Stomach (tissue), 9 donors: ENCODE measurements around the gene ARSG. TPM values are rescaled to one million over a fixed set of nuclear protein-coding genes. Genes with fewer than 3 reads are reported as not detected.
"Not testable (repeated sequence)": the region's sequence is repeated elsewhere in the genome, so short reads cannot be mapped to it uniquely, and the experiment has no call there.

Experiments
- DNase-seq, 2 donors: peaks; one replicate each; pipeline versions ENCODE4 v3.0.0 to v3.0.0-alpha.2; 2013 to 2019
- H3K27ac ChIP-seq, 5 donors: fragments of 200-600 bp in 4 of 5; sonication (generic) in 4 of 5; one replicate each; pipeline ENCODE4 v1.5.1; 2013 to 2019; ENCODE audit warnings: mild to moderate bottlenecking in 1 of 5, moderate library complexity in 1 of 5
- H3K27me3 ChIP-seq, 3 donors: fragments of 200-600 bp; sonication (generic); one replicate each; pipeline ENCODE4 v1.5.1; 2017 to 2019; ENCODE audit warnings: mixed run types in 1 of 3
- H3K36me3 ChIP-seq, 4 donors: fragments of 200-600 bp; sonication (generic); 1 replicate in 3 of 4; 2 replicates in 1 of 4; pipeline ENCODE4 v1.5.1; 2016 to 2019
- H3K4me1 ChIP-seq, 4 donors: fragments of 200-600 bp; sonication (generic); one replicate each; pipeline ENCODE4 v1.5.1; 2016 to 2019
- H3K4me3 ChIP-seq, 4 donors: fragments of 200-600 bp; sonication (generic) in 3 of 4; one replicate each; pipeline ENCODE4 v1.5.1; 2016 to 2019; ENCODE audit warnings: mild to moderate bottlenecking in 1 of 4
- H3K9me3 ChIP-seq, 4 donors: fragments of 200-600 bp; sonication (generic); one replicate each; pipeline ENCODE4 v1.5.1; 2016 to 2019
- CTCF ChIP-seq, 7 experiments: fragments of 450-650 bp in 4 of 7; fragments of 200-600 bp in 3 of 7; sonication (generic) in 3 of 7; IDR thresholded peaks; one replicate each; pipeline ENCODE4 v1.5.1; 2016 to 2019; ENCODE audit warnings: antibody characterized with exemption in 7 of 7, control low read depth in 2 of 7, mild to moderate bottlenecking in 1 of 7
- EP300 ChIP-seq: sonication (generic); formaldehyde crosslinking; IDR thresholded peaks from one replicate; pipeline ENCODE4 v1.6.1; 2017; ENCODE audit warnings: antibody characterized with exemption
- POLR2A ChIP-seq, 4 donors: fragments of 450-650 bp; IDR thresholded peaks; one replicate each; pipeline ENCODE4 v1.6.1; 2016; ENCODE audit warnings: antibody characterized with exemption in 4 of 4, control low read depth in 2 of 4, mild to moderate bottlenecking in 1 of 4, moderate library complexity in 1 of 4
- POLR2AphosphoS5 ChIP-seq, 3 donors: sonication (generic); formaldehyde crosslinking; IDR thresholded peaks; one replicate each; pipeline ENCODE4 v1.6.1; 2016; ENCODE audit warnings: antibody characterized with exemption in 3 of 3
- WGBS, 5 donors: extraction: QIAGEN DNeasy Blood & Tissue Kit in 3 of 5; methylation state at CpG; one replicate each; pipeline versions ENCODE4 v1.1.5 to v1.1.7; 2013 to 2018; 5-methylcytosine and 5-hydroxymethylcytosine counted together
- intact Hi-C: fragments of 100-400 bp; cut with DNase I; formaldehyde crosslinking; loops from one replicate; pipeline ENCODE4 v1.15.1; 2023; ENCODE audit warnings: low total_unique reads
- polyA plus RNA-seq, 3 donors: library from polyadenylated mRNA; stranded (reverse); fragments of 200-250 nt; gene quantifications; one replicate each; pipeline ENCODE4 v1.2.3, GENCODE V29; 2013
- total RNA-seq, 5 donors: library from RNA; depleted of rRNA; stranded (reverse); fragments of >200 nt; gene quantifications; one replicate each; pipeline versions ENCODE4 v1.1.0 to v1.2.3, GENCODE V29; 2014 to 2016
- donor health status: healthy with polysubstance abuse.
- donor health status: Bipolar disorder and iron deficiency.
- donor health status: healthy.

ARSG gene
- total and polyA plus RNA-seq, 8 donors, result 0.45 to 74.7 (median 2.4) TPM

GRCh38 chr17:68260051-68260762 is 31.1 kb upstream of the ARSG start:
- no peaks in the 10 kb centered on the region for H3K27me3 ChIP-seq
- intact Hi-C loops, result loop anchor here (10.0 kb wide), 2 partner anchors 135 to 175 kb away; no protein-coding TSS in a partner anchor
- WGBS, 5 donors, result 53 to 62% (median 62%) methylated on average over 9 of the region's 9 CpGs
- no peak overlapping the region for H3K4me3 ChIP-seq
- TF ChIP-seq POLR2AphosphoS5 (IDR thresholded peaks at IDR 0.05) (no peak), POLR2A (IDR thresholded peaks at IDR 0.05) (no peak), EP300 (no peak), CTCF (IDR thresholded peaks at IDR 0.05) (no peak)
- DNase-seq, result no peak
- peaks cover 3 to 21% (median 20%) of the 10 kb centered on the region in 4 donors for H3K36me3 ChIP-seq
- H3K9me3 ChIP-seq, result no peaks in the 10 kb centered on the region
- peak overlapping the region in 1 of 5 donors; percentile 34 for H3K27ac ChIP-seq
- peaks cover 0 to 52% (median 27%) of the 10 kb centered on the region in 4 donors for H3K4me1 ChIP-seq

- not testable (repeated sequence) for DNase-seq, H3K36me3 ChIP-seq, H3K27ac ChIP-seq, H3K27me3 ChIP-seq, H3K4me3 ChIP-seq, H3K9me3 ChIP-seq
- WGBS, 5 donors, result 62 to 84% (median 72%) methylated on average over 2 of the region's 2 CpGs
- peaks cover 0 to 49% (median 22%) of the 10 kb centered on the region in 4 donors for H3K4me1 ChIP-seq
- intact Hi-C loops, result loop anchor here (10.0 kb wide), 2 partner anchors 132 to 172 kb away; no protein-coding TSS in a partner anchor
These were observed 28.8 kb upstream of the ARSG start for GRCh38 chr17:68262467-68262866.

- not testable (repeated sequence) for H3K9me3 ChIP-seq, H3K27ac ChIP-seq, H3K27me3 ChIP-seq, H3K36me3 ChIP-seq, H3K4me3 ChIP-seq
- peaks cover 0 to 48% (median 21%) of the 10 kb centered on the region in 4 donors for H3K4me1 ChIP-seq
- intact Hi-C loops, result loop anchor here (10.0 kb wide), 2 partner anchors 132 to 172 kb away; no protein-coding TSS in a partner anchor
- 10 to 12% (median 11%) methylated on average over 9 of the region's 9 CpGs for WGBS, 5 donors
- TF ChIP-seq CTCF (IDR thresholded peaks at IDR 0.05), result peak in 4 of 7 experiments; percentile 49 to 66 (median 50)
- peak in 1 of 2 donors; percentile 73 for DNase-seq
These were observed 28.1 kb upstream of the ARSG start for GRCh38 chr17:68263101-68263681.

GRCh38 chr17:68265833-68266232 is 25.5 kb upstream of the ARSG start:
- H3K27ac ChIP-seq, H3K27me3 ChIP-seq, H3K36me3 ChIP-seq, H3K4me3 ChIP-seq, H3K9me3 ChIP-seq: not testable (repeated sequence)
- intact Hi-C loops, result loop anchor here (10.0 kb wide), 2 partner anchors 129 to 169 kb away; no protein-coding TSS in a partner anchor
- H3K4me1 ChIP-seq, result peaks cover 0 to 21% (median 7%) of the 10 kb centered on the region in 4 donors
- peak in 1 of 2 donors; percentile 33 for DNase-seq
- WGBS, 5 donors, result 48 to 64% (median 60%) methylated on average over 2 of the region's 2 CpGs

- no peak overlapping the region for H3K4me3 ChIP-seq
- DNase-seq, result no peak
- peaks cover 0 to 12% (median 11%) of the 10 kb centered on the region in 4 donors for H3K9me3 ChIP-seq
- no peak for TF ChIP-seq POLR2A (IDR thresholded peaks at IDR 0.05)
- TF ChIP-seq CTCF (IDR thresholded peaks at IDR 0.05), result no peak
- TF ChIP-seq POLR2AphosphoS5 (IDR thresholded peaks at IDR 0.05), result no peak
- no peak for TF ChIP-seq EP300
- intact Hi-C loops, result no loop called here
- H3K27ac ChIP-seq, result no peak overlapping the region
- H3K36me3 ChIP-seq, result peaks cover 0 to 21% (median 6%) of the 10 kb centered on the region in 4 donors
- no peaks in the 10 kb centered on the region for H3K27me3 ChIP-seq
- WGBS, 5 donors, result 87 to 93% (median 87%) methylated on average over 11 of the region's 11 CpGs
- no peaks in the 10 kb centered on the region for H3K4me1 ChIP-seq
These were observed 17.6 kb upstream of the ARSG start for GRCh38 chr17:68273722-68274121.

- DNase-seq, intact Hi-C loops, H3K27ac ChIP-seq, H3K4me1 ChIP-seq, H3K27me3 ChIP-seq, H3K4me3 ChIP-seq: not testable (repeated sequence)
- H3K36me3 ChIP-seq, result peaks cover 0 to 21% (median 6%) of the 10 kb centered on the region in 4 donors
- WGBS, 5 donors, result 96 to 100% (median 98%) methylated on average over 3 of the region's 3 CpGs
- H3K9me3 ChIP-seq, result peaks cover 0 to 12% (median 11%) of the 10 kb centered on the region in 4 donors
These were observed 15.0 kb upstream of the ARSG start for GRCh38 chr17:68276339-68276738.
